ENCODE measurements around the gene TBC1D9. TPM values are rescaled to one million over a fixed set of nuclear protein-coding genes. Genes with fewer than 3 reads are reported as not detected.
"Not testable (repeated sequence)": the region's sequence is repeated elsewhere in the genome, so short reads cannot be mapped to it uniquely, and the experiment has no call there.

TBC1D9 gene
- total and polyA plus RNA-seq, 7 donors: 5.4 to 10.2 (median 8.2) TPM

GRCh38 chr4:140750470-140750869 is 5.7 kb downstream of the TBC1D9 start:
- no peaks in the 10 kb centered on the region for H3K36me3 ChIP-seq
- WGBS, 2 donors: 95 to 96% methylated on average over 2 of the region's 2 CpGs
- TF ChIP-seq EP300 (IDR thresholded peaks at IDR 0.05) (no peak), POLR2A (IDR thresholded peaks at IDR 0.05) (no peak), POLR2AphosphoS5 (IDR thresholded peaks at IDR 0.05) (no peak), CTCF (IDR thresholded peaks at IDR 0.05) (no peak)
- no peak overlapping the region for H3K4me3 ChIP-seq
- no peak overlapping the region for H3K27ac ChIP-seq
- intact Hi-C loops (cut with DNase I): loop anchor here (10.0 kb wide), 1 partner anchor 84 kb away; no protein-coding TSS in a partner anchor
- H3K9me3 ChIP-seq: peaks cover 0 to 1% (median 0%) of the 10 kb centered on the region in 4 donors
- peaks cover 0 to 7% (median 1%) of the 10 kb centered on the region in 4 donors for H3K4me1 ChIP-seq
- DNase-seq: no peak
- H3K27me3 ChIP-seq: no peaks in the 10 kb centered on the region

- Histone ChIP-seq H3K9me3 (peaks cover 0 to 1% (median 0%) of the 10 kb centered on the region in 4 donors), H3K27ac (no peak overlapping the region), H3K4me1 (peaks cover 0 to 6% (median 2%) of the 10 kb centered on the region in 4 donors), H3K36me3 (no peaks in the 10 kb centered on the region), H3K4me3 (no peak overlapping the region), H3K27me3 (no peaks in the 10 kb centered on the region)
- DNase-seq: no peak
- TF ChIP-seq POLR2AphosphoS5 (IDR thresholded peaks at IDR 0.05) (no peak), EP300 (IDR thresholded peaks at IDR 0.05) (no peak), POLR2A (IDR thresholded peaks at IDR 0.05) (no peak)
- intact Hi-C loops (cut with DNase I): no loop called here
- 90 to 94% methylated on average over 1 of the region's 1 CpG for WGBS, 2 donors
These were observed 8.0 kb downstream of the TBC1D9 start for GRCh38 chr4:140748171-140748570.

GRCh38 chr4:140746546-140746945 is 9.6 kb downstream of the TBC1D9 start:
- H3K27me3 ChIP-seq; H3K36me3 ChIP-seq; DNase-seq; H3K4me3 ChIP-seq; H3K27ac ChIP-seq; intact Hi-C loops (cut with DNase I); H3K9me3 ChIP-seq: not testable (repeated sequence)
- WGBS, 2 donors: 90 to 94% methylated on average over 7 of the region's 7 CpGs
- H3K4me1 ChIP-seq: peaks cover 0 to 16% (median 2%) of the 10 kb centered on the region in 4 donors

DNA sequence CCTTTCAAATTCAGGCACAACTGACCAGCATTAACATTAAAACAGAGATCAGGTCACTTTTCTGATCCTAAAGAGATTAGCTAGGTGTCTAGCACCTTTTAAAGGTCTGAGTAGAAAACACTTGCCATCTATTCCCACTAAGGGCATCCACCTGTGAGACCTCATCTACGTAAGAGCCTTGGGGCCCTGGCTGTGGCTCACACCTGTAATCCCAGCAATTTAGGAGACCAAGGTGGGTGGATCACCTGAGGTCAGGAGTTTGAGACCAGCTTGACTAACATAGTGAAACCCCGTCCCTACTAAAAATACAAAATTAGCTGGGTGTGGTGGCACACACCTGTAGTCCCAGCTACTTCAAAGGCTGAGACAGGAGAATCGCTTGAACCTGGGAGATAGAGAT is 11.8 kb downstream of the TBC1D9 start:
- WGBS, 2 donors: 85% methylated on average over 3 of the region's 3 CpGs
- Histone ChIP-seq H3K36me3 (no peaks in the 10 kb centered on the region), H3K27me3 (no peaks in the 10 kb centered on the region), H3K4me1 (peaks cover 0 to 16% (median 2%) of the 10 kb centered on the region in 4 donors), H3K9me3 (no peaks in the 10 kb centered on the region), H3K4me3 (no peak overlapping the region), H3K27ac (no peak overlapping the region)
- TF ChIP-seq EP300 (IDR thresholded peaks at IDR 0.05) (no peak), POLR2A (IDR thresholded peaks at IDR 0.05) (no peak), CTCF (IDR thresholded peaks at IDR 0.05) (no peak), POLR2AphosphoS5 (IDR thresholded peaks at IDR 0.05) (no peak)
- intact Hi-C loops (cut with DNase I): no loop called here
- no peak for DNase-seq

DNA sequence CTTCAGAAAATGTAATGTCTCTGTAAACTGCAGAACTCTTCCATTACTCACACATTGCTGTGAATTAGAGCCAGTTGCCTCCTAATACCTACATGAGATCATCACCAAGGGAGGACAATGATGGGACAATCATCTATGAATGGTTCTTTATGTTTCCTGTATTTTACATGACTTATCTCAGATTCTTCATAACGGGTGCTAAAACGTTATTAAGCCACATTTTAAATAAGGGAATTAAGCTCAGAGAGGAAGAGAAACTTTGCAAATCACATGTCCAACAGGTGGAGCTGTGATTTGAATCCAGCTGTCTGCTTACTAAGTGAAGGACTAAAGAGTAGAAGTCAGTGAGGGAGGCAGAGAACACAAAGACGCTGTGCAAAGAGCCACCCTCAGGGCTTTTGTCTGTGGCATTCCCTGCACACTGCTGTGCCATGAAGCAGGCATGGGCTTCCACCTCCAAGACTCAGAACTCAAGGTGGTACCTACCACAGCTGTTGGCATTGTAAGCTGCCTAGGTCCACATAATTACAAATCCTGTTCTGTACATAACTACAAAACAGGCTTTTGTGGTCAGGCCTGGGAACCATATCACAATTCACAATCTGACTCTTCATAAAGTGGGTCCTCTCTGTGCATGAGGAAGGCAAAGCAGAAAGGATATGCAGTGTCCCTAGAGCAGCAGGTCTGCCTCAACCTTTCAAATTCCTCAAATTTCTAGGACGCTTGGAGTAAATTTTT is 12.8 kb downstream of the TBC1D9 start:
- Histone ChIP-seq H3K4me1 (peaks cover 0 to 16% (median 2%) of the 10 kb centered on the region in 4 donors), H3K4me3 (no peak overlapping the region), H3K27ac (no peak overlapping the region), H3K27me3 (no peaks in the 10 kb centered on the region), H3K9me3 (no peaks in the 10 kb centered on the region), H3K36me3 (no peaks in the 10 kb centered on the region)
- TF ChIP-seq POLR2A (IDR thresholded peaks at IDR 0.05): no peak
- TF ChIP-seq EP300 (IDR thresholded peaks at IDR 0.05): no peak
- no peak for TF ChIP-seq POLR2AphosphoS5 (IDR thresholded peaks at IDR 0.05)
- no peak for TF ChIP-seq CTCF (IDR thresholded peaks at IDR 0.05)
- 28% methylated on average over 4 of the region's 4 CpGs for WGBS, 2 donors
- intact Hi-C loops (cut with DNase I): no loop called here
- no peak for DNase-seq

All from sigmoid colon (tissue), 7 donors.